HG03432 (cell line): ENCODE data around the gene INTS12.
A peak's percentile ranks its signal among the peaks of the same experiment; 100 is the strongest.

Experiments
- ATAC-seq: cut with Tn5 transposase; IDR thresholded peaks from one replicate; pipeline ENCODE4 v1.9.1; 2021; ENCODE audit warnings: mild to moderate bottlenecking, moderate library complexity; ENCODE audit not compliant: unreplicated experiment

Gene INTS12

DNA sequence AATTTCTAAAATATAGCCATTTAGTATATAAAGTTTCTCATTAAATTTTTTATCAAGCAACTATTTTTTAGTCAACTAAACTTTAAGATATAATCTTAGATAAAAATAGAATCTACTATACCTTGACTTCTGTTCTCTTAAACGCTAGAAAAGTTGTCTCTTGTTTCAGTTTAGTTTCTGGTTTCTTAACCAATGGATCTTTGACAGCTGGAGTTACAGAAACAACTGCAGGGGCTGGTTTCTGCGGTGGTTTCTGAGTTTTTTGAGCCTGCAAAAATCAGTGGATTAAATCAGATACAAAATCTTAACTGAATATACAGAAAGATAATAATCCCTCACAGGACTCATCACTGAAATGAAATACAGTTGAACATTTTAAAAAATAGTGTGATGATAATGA, 21.9 kb downstream of the INTS12 start:
- no peak for ATAC-seq

DNA sequence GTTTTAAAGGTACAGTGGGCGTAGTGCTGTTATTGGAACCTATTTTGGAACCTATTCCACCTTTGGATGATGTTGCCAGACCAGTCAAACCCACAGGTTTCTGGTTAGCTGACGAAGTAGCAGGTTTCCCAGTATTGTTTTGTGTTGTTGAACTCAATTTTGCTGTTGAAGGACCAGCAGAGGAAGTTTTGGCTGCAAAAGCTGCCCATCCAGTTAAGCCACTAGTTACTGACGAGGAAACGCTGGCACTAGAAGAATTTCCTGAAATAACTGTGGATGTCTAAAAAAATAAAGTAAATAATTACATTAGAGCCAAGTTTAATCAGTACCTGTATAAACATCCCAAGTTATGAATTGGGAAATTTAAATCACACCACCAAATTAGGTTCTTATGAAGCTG, 25.5 kb downstream of the INTS12 start:
- no peak for ATAC-seq

DNA sequence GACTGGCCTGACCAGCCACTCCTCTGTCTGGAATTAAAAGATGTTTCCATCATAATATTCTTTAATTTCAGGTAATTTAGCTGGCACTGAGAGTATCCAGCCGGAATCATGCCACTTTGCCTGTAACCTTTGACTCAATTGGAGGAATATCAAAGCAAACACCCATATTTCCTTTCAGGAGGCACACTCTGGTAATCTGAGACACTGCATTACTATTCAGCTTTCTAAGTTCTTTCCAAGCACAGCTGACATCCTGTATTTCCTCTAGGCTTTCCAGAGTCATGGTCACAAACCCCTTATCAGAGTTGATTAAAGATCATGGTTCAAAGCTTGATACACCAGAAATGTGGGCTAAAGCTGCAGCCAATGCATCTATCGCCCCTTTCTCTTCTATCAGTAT, 29.3 kb downstream of the INTS12 start:
- no peak for ATAC-seq

DNA sequence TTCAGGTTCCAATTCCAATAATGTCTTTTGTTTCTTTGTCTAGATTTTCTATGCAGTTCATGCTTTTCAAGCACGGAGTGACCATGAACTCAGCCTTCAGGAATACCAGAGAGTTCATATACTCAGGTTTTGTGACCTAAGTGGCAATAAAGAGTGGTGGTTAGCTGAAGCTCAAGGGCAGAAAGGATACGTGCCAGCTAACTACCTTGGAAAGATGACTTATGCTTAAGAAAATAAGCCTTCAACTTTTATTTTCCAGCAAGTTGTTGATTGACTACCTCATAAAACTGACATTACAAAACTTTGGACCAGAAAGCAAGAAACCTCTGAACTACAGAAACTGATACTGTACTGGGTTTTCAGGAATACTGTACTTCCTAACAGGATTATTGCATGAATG, 30.8 kb downstream of the INTS12 start:
- no peak for ATAC-seq

DNA sequence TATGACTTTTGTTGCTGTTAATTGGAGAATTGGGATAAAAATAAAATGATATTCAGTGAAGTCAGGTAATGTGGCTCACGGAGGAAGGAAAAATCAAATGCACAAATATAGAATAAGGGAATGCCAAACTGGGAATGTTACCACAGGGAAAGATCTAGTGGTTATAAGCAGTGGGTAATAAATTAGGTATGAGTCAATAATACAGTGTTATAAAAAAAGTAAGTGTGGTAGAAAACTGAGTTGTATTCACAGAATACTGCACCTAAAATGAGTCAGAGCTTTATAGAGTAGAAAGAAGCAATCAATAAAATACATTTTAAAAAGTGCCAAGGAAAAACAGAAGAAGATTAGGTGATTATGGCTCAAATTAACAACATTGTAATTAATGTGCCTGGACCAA, 34.5 kb downstream of the INTS12 start:
- ATAC-seq: no peak

DNA sequence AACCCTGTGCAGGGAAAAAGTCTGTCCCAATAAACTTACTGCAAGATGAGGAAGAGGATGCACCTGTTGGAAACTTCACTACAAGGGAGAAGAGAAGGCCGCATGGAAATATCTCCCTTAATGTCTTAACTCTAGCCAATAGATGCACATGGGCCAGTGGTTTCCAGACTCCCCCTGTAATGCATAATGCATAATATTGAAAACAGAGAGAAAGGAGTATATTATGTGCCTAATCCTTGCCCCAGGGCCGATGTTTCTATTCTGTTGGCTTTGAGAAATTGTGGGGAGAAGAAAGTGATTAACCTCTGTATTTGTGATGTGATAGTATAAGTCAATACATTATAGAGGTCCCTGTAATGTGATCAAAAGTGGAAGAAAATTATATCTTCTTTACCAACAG, 37.2 kb downstream of the INTS12 start:
- ATAC-seq: no peak

DNA sequence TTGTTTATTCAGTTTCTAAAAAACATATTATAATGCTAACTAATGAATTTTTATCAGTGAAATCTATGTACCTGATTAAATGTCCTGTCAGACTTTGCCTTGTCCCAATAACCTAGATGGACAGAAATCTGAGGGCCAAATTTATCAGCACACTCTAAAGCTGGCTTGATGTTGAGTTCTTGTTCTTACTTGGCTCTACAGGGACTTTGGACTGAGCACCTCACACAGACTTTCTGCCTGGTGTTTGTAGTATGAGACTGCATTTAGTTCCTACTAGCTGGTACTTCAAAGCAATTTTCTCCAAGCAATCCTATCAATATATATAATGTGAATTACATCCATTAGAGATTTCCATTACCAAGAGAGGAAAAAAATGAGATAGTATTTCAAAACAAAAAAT, 37.8 kb downstream of the INTS12 start:
- ATAC-seq: no peak

DNA sequence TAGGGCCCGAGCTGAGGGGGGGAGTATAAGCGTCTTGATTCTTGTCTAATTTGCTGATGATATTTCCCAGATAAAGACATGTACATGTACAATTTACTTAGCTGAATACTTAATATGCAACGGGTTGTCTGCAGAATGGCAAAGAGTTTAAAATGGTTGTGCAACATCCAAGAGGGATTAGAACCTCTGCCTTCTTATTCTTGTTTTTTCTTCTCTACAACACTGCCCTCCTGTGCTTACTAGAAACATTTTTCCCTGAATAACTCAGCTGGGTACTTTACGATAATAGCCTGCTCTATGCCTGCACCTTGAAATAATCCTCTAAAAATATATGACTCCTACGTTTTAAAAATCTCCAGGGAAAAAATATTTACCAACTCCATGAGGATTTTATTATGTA, 41.8 kb downstream of the INTS12 start:
- ATAC-seq: peak; percentile 60

DNA sequence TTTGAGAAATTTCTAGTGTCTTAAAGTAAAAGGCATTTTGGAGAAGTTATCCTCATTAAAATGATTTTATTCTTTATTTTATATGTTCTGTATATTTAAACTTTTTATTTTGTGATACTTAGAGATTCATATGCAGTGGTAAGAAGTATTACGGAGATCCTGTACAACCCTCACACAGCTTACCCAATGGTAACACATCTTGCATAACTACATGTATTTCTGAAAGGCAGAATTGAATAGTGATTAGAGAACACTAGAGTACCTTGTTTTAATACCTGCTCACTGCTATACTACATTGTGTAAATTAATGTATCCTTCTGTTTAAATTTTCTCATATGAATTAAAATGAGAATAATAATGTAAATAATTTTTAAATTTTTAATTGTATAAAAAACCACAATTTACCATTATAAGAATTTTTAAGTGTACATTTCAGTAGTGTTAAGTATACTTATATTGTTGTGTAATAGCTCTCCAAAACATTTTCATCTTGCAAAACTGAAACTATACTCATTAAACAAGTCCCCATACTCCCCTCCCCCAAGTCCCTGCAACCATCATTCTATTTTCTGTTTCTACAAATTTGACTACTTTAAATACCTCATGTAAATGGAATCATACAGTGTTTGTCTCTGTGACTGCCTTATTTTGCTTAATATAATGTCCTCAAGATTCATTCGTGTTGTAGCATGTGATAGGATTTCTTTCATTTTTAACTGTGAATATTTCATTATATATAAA, 45.4 kb downstream of the INTS12 start:
- no peak for ATAC-seq

DNA sequence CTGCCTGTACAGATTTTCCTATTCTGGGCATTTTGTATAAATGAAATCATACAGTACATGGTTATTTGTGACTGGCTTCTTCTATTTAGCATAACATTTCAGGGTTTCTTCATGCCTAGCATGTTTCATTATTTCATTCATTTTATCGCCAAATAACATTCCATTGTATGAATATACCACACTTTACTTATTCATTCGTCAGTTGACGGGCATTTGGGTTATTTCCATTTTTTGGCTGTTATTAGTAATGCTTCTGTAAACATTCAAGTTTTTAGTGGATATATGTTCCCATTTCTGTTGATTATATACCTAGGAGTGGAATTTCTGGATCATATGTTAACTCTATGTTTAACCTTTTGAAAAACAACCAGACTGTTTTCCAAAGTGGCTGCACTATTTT, 47.5 kb downstream of the INTS12 start:
- no peak for ATAC-seq

DNA sequence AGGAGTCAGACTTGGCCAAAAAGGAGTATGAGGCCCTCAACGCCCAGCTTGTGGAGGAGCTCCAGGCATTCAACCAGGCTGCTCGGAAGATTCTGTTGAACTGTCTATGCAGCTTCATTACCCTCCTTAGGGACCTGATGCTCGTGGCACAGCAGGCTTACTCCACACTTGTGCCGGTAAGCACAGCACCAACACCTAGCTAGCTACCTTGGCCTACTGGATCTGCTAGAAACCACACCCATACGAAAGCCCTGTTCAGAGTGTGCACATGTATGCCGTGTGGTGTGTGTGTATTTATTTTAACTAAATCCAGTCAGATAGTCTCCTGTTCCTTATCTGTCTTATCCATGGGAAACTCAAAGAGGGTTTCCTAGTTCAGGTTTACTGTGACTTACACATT, 49.3 kb downstream of the INTS12 start:
- ATAC-seq: no peak

DNA sequence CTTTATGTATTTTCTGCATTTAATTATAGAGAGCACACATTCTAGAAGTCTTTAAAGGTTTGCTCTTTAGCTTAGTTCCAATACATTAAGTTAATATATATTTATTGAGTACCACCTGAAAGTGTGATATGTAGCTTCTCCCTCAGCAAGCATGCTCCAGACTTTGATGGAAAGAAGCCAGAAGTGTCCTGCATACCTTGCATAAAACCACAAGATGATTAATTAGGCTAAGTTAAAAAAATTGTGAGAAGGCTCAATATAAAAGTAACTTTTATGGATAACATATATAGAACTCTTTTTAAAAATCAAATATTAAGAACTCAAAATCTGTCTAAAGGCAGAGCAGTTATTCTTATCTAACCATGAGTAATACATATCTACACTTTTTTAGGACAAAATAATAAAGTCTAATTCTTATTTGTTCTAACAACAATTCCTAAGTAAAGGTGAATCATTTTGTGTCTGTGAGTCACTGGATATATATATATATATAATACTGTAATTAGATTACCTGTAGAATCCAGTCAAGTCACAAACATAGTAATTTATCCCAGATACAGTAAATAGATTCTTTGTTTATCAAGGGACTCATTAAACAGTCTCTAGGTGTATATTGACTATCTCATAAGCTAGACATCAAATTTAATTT, 51.2 kb downstream of the INTS12 start:
- no peak for ATAC-seq

DNA sequence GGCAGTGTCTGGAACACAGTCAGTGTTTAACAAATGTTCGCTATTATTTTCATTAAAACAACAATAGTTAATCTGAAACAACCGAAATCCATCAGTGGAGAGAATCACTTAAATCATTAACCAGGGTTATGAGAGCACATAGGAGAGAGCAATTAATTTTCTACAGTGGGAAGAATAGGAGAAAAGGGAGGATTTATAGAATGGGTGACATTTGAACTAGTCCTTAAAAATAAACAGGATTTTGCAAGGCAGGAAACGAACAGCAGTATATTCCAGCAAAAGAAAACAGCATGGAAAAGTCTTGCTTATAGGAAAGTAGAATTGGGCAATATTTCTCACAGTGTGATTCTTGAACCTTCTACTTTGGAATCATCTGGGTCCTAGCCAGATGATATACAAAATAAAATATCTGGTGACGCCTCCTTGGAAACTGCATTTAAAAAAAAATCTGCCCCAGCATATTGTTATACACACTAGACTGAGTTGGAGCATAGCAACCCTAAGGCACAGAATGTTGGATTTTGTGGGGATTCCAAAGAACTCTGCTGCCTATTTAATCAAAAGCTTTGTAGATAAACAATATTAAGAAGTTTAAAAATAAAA, 56.1 kb downstream of the INTS12 start:
- ATAC-seq: no peak

DNA sequence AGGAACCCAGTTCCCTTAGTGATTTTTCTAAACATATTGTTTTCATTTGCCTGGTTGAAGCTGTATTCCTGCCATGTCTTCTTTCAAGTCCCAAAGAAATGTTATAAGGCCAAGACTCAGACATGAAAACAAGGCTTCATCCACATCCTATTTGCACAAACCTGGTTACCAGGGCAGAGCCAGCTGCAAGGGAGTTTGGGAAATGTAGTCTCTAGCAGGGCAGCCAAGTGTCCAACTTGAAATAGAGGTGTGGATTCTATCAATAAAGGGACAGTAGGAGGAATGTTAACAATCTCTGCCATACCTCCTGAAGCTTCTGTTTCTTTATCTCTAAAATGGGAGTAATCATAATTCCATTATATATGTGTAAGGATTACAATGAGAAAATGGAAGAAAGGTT, 56.6 kb downstream of the INTS12 start:
- ATAC-seq: no peak

DNA sequence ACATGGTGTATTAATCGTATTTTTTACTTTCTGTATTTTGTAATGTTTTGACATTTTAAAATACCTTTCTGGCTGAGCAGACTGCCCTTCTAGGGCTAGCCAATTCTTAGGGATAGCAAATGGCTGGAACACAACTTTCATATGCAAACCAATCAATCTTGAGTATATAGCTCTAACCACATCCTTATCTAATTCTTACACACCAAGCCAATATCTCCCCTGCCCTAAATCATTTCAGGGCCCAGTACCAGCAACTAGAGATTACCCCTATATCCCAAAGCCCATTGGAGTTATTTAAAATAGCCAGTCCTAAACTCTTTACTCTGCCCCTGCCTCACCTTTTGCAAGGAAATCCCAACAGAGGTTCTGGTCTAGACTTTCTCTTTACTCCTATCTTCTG, 58.3 kb downstream of the INTS12 start:
- ATAC-seq: no peak

DNA sequence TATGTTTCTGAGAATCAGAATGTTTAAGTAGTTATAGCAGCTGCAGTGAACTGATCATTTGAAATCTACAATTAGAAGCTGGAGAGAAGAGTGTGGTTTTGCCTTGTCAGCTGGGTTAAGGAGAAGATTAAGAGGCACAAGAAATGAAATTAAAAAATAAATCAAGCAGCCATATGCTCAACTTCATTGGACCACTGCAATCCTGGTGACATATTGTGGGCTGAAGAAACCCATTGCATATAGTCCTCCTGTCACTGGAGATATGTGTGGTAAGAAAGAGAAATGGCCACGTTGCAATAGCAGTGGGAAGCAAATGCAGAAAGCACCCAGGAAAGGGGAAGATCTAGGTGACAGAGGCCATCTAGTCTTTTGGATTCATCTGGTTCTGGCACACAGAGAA, 63.0 kb downstream of the INTS12 start:
- no peak for ATAC-seq

DNA sequence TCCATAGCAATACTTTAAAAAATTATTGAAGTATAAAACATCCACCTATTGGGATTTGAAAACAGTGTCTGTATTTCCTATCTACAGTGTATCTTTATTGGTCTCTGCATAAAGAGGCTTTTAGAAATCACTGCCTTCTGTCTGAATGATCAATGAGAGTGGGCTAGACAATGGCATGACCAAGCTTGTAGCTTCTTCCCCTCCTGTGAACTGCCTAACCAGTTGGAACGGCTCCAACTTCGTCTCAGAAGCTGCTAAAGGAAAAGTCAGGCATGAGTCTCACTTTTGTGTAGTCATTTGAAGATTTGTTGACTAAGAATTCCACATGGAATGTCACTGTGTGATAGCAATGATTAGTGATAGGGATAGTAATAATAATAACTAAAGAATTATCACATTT, 64.2 kb downstream of the INTS12 start:
- ATAC-seq: no peak

DNA sequence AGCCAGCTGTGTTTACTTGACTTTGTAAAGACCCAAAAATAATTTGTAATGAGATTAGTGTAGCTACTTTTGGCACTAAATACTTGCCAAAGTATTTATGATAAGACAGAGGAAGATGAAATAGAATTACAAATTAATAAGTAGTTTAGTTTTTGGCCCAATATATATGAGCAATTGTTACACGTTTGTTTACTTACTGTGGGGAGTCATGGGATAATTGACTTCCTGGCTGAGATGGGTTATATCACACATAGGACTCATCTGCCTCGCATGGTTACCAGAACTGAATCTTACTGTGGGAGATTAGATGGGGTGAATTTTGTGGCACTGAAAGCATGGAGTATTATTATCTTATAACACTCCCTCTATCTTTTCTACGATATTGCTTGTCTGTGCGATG, 66.6 kb downstream of the INTS12 start:
- ATAC-seq: no peak

DNA sequence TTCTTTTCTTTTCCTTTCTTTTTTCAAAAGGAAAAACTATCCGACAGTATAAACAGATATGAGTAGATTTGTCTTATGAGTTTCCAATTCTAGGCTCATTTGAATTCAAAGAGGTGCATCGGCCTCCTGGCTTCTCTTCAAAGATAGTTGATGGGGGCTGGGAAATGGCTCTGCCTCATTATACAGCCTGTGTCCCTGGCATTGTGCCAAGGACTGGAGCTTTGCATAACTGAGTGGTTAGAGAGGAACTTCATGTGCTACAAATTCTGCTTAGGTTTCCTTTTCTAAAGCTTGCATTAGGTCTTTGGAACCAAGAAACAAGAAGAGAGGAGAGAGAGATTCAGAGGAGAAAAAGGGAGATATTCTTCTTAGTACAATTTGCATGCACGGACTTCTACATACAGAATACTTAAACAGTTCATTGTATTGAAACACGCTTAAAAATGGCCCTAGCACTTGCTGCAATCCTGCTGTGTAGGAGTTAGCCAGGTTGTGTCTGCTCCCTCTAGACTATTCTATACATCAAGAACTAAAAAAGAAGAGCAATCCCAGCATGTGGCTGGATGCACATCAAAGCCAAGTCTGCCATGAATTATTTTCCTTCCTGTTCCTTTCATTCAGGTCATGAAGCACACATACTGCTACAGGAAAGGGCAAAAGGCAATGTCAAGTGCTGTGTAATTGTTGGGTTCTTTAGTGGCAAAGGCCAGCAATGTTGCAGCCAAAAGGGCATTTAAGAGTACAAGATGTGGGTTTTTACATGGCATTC, 70.9 kb downstream of the INTS12 start:
- peak; percentile 80 for ATAC-seq

DNA sequence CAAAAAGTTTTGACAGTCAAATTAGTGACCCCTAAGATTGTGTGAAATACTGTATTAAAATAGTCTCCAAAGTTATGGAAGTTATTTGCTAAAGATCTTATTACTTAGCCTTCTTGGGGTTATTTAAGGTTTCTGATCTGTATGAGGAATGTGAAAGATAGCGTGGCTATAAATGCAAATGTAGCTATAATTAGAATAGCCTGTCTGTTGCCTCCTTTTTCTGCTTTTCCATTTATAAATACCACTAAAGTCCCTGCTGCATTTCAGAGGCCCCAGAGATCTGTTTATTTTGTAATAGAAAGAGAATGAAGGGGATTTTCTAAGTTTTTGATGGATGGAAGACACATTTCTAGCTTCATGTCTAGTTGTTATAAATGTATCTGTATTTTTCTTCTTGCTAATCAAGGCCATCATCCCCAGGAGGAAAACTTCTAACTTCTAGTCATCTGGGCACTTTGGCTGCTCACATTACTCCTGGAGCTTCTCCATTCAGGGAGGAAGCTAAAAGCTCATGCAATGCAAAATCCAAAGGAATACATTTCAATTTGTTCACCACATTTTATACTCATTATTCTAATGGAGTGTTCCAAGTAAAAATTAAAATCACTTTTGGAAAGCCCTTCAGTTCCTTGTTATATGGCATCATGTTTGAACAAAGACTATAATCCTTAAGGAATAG, 73.9 kb downstream of the INTS12 start:
- ATAC-seq: peak; percentile 47

DNA sequence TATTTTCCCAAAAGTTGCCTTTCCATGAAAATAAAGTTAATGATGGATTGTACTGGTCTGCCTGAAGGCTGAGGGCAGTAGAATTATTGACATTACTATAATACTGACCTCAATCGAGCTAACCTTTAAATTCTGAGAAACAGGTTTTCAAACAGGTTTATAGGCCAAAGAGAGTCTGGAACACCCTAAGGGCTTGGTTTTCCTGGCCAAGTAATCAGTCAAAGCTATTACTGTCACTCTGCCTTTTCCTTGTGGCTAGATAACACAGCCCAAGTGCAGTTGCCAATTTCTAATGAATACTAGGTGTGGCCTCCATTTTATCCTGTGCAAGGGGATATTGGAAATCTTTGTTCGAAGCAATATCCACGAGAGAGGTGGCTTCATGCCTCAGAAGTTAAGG, 75.2 kb downstream of the INTS12 start:
- ATAC-seq: no peak
